Psoas muscle (tissue), 8 donors: ENCODE results near the gene SLC34A1. TPM values are rescaled to one million over a fixed set of nuclear protein-coding genes. Genes with fewer than 3 reads are reported as not detected.

Source experiments
- ATAC-seq, 4 donors: fragments of 200-7000 bp; cut with Tn5 transposase; one replicate each; pipeline ENCODE4 v1.9.1; 2020; ENCODE audit warnings: moderate library complexity in 3 of 4, mild to moderate bottlenecking in 2 of 4
- DNase-seq, 2 donors: peaks; one replicate each; pipeline ENCODE4 v3.0.0-alpha.2; 2020
- H3K27ac ChIP-seq: fragments of 200-600 bp; one replicate; pipeline ENCODE4 v1.8.0; 2022
- H3K27me3 ChIP-seq, 3 donors: fragments of 200-600 bp in 1 of 3; one replicate each; pipeline versions ENCODE4 v1.6.1 to v1.8.0; 2013 to 2022; ENCODE audit warnings: low read length in 2 of 3, mild to moderate bottlenecking in 2 of 3, moderate library complexity in 1 of 3; ENCODE audit not compliant: insufficient read depth in 3 of 3
- H3K36me3 ChIP-seq, 2 donors: fragments of 200-600 bp in 1 of 2; one replicate each; pipeline versions ENCODE4 v1.6.1 to v1.8.0; 2013 to 2022; ENCODE audit warnings: low read depth in 1 of 2, mild to moderate bottlenecking in 1 of 2, moderate library complexity in 1 of 2; ENCODE audit not compliant: insufficient read depth in 1 of 2
- H3K4me1 ChIP-seq: fragments of 200-600 bp; one replicate; pipeline ENCODE4 v1.8.0; 2022
- H3K4me3 ChIP-seq: fragments of 200-600 bp; one replicate; pipeline ENCODE4 v1.8.0; 2022; ENCODE audit warnings: mild to moderate bottlenecking
- H3K9me3 ChIP-seq: fragments of 200-600 bp; one replicate; pipeline ENCODE4 v1.8.0; 2022
- WGBS, 3 donors: extraction: QIAGEN DNeasy Blood & Tissue Kit; methylation state at CpG; one replicate each; pipeline versions ENCODE4 v1.1.6 to v1.1.7; 2013; 5-methylcytosine and 5-hydroxymethylcytosine counted together
- intact Hi-C, 2 donors: fragments of 100-400 bp; cut with DNase I; formaldehyde crosslinking; loops; one replicate each; pipeline versions ENCODE4 v1.11.0 to v1.14.2; 2022
- polyA plus RNA-seq, 3 donors: library from polyadenylated mRNA; stranded (reverse); fragments of 200-250 nt; gene quantifications; one replicate each; pipeline ENCODE4 v1.2.3, GENCODE V29; 2013
- total RNA-seq, 4 donors: library from RNA; stranded (reverse); fragmentation: NEBNext Ultra II Directional in 2 of 4; extraction: Animal tissue kit (Norgen Biotek cat#: 25700) in 2 of 4; gene quantifications; one replicate each; pipeline versions ENCODE4 v1.2.1 to v1.2.4, GENCODE V29; 2021 to 2023
- TF ChIP-seq, protein P1 (sequence below): fragments of 200-600 bp; IDR thresholded peaks from one replicate; pipeline ENCODE4 v1.8.0; 2022; ENCODE audit warnings: antibody characterized with exemption
- donor health status: healthy with polysubstance abuse.
- donor health status: DM: no; HTN: no; CAD: no; lungs with moderate emphysema.
- donor health status: Bipolar disorder and iron deficiency.
- donor health status: healthy.
- donor health status: DM: yes; HTN: yes; CAD: no.
- donor health status: DM: no; HTN: no; CAD: no.
- donor health status: DM: no; HTN: no; CAD: no.
- donor health status: DM: yes; HTN: yes; CAD: no.

The SLC34A1 gene
- total and polyA plus RNA-seq, 7 donors, result not detected

GRCh38 chr5:177344891-177345290 is 39.3 kb upstream of the SLC34A1 start:
- Histone ChIP-seq H3K4me3 (no peak overlapping the region), H3K27me3 (no peaks in the 10 kb centered on the region), H3K9me3 (no peaks in the 10 kb centered on the region), H3K27ac (no peak overlapping the region), H3K4me1 (peaks cover 11% of the 10 kb centered on the region), H3K36me3 (peaks cover 9 to 54% of the 10 kb centered on the region in 2 donors)
- TF ChIP-seq, protein P1, sequence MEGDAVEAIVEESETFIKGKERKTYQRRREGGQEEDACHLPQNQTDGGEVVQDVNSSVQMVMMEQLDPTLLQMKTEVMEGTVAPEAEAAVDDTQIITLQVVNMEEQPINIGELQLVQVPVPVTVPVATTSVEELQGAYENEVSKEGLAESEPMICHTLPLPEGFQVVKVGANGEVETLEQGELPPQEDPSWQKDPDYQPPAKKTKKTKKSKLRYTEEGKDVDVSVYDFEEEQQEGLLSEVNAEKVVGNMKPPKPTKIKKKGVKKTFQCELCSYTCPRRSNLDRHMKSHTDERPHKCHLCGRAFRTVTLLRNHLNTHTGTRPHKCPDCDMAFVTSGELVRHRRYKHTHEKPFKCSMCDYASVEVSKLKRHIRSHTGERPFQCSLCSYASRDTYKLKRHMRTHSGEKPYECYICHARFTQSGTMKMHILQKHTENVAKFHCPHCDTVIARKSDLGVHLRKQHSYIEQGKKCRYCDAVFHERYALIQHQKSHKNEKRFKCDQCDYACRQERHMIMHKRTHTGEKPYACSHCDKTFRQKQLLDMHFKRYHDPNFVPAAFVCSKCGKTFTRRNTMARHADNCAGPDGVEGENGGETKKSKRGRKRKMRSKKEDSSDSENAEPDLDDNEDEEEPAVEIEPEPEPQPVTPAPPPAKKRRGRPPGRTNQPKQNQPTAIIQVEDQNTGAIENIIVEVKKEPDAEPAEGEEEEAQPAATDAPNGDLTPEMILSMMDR, result no peak
- ATAC-seq (no peak), DNase-seq (no peak)
- WGBS, 3 donors, result 96 to 97% (median 96%) methylated on average over 6 of the region's 6 CpGs
- intact Hi-C loops, result no loop called here

DNA sequence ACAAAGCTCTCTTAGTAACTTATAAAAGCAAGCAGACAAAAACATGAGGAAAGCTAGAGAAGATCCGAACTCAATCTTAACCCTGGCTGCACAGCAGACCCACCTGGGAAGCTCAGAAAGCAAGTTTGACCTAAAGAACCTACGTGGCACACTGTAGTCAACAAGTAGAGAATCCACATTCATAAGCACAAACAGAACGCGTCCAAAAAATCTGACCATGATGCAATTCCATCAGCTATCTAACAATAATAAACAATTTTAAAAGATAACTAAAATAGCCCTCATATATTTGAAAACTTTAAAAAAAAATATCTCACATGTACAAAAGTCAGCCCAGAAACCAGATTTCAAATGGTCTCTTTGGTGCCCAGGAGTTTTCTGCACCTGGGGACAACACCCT is 37.4 kb upstream of the SLC34A1 start:
- TF ChIP-seq, protein P1, result no peak
- Histone ChIP-seq H3K27me3 (no peaks in the 10 kb centered on the region), H3K27ac (no peak overlapping the region), H3K4me1 (peaks cover 21% of the 10 kb centered on the region), H3K9me3 (no peaks in the 10 kb centered on the region), H3K4me3 (no peak overlapping the region), H3K36me3 (peaks cover 9 to 44% of the 10 kb centered on the region in 2 donors)
- no peak for DNase-seq
- whole genome bisulfite sequencing, 3 donors, result 76 to 91% (median 80%) methylated on average over 4 of the region's 4 CpGs
- intact Hi-C loops, result no loop called here
- no peak for ATAC-seq

DNA sequence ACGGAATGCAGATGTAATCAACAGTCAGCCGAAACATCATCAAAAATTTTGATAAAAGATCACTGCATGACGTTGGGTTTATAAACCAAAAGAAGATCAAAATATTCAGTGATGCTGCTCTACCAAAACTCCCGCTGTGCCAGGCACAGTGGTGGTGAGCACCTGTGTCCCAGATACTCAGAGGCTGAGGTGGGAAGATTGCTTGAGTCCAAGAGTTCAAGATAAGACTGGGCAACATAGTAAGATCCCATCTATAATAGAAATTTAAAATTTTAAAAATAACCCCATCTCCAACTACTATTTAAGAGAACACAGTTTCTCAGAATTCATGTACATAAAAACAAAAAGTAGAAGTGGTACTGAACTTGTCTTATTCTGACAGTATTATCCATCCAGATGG is 36.5 kb upstream of the SLC34A1 start:
- H3K9me3 ChIP-seq, result no peaks in the 10 kb centered on the region
- H3K27ac ChIP-seq, result no peak overlapping the region
- DNase-seq (no peak), ATAC-seq (no peak)
- H3K4me1 ChIP-seq, result peaks cover 21% of the 10 kb centered on the region
- intact Hi-C loops, result no loop called here
- H3K4me3 ChIP-seq, result no peak overlapping the region
- H3K27me3 ChIP-seq, result no peaks in the 10 kb centered on the region
- TF ChIP-seq, protein P1, result no peak
- WGBS, 3 donors, result 88 to 91% (median 90%) methylated on average over 4 of the region's 4 CpGs
- peaks cover 9 to 37% of the 10 kb centered on the region in 2 donors for H3K36me3 ChIP-seq

DNA sequence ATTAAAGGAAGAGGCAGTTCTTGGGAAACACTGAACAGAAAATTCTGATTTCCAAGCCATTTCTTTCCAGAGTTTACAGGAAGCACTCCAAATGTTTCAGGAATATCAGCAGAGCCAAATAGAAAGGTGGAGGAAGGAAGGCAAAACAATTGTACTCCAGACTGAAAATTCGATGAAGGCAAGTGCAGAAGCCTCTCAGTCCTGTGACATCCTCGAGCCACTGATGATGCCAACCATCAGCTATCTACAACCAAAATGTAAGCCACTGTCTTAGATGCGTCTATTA is 34.9 kb upstream of the SLC34A1 start:
- Histone ChIP-seq H3K4me3 (peak overlapping the region; percentile 4), H3K36me3 (peaks cover 9 to 33% of the 10 kb centered on the region in 2 donors), H3K27ac (no peak overlapping the region), H3K27me3 (no peaks in the 10 kb centered on the region), H3K4me1 (peaks cover 21% of the 10 kb centered on the region), H3K9me3 (no peaks in the 10 kb centered on the region)
- WGBS, 3 donors, result 68 to 75% (median 71%) methylated on average over 3 of the region's 3 CpGs
- intact Hi-C loops, result no loop called here
- TF ChIP-seq, protein P1, result no peak
- DNase-seq, result no peak
- no peak for ATAC-seq

DNA sequence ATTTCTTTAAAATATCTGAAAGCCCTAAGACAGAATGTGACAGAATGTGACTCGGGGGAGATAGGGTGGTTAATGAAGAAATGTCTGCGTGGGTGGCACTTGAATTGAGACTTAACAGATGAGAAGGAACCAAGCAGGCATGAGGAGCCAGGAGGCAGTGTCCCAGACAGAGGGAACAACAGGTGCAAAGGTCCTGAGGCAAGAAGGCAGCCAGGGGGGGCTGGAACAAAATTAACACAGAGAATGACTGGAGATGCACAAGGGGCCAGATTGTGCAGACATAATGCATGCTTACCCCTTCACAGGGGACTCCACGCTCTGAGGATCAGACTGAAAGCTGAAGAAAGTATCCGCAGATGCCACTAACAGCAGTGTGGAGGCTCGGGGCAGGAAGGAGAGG is 34.5 kb upstream of the SLC34A1 start:
- Histone ChIP-seq H3K4me1 (peaks cover 21% of the 10 kb centered on the region), H3K9me3 (no peaks in the 10 kb centered on the region), H3K36me3 (peaks cover 9 to 28% of the 10 kb centered on the region in 2 donors), H3K27me3 (no peaks in the 10 kb centered on the region), H3K27ac (no peak overlapping the region), H3K4me3 (peak overlapping the region; percentile 94)
- intact Hi-C loops, result loop anchor here in 1 of 2 donors (5.0 kb wide), 1 partner anchor 37 kb away; the partner anchor contains the start of gene MXD3
- TF ChIP-seq, protein P1, result no peak
- DNase-seq (no peak), ATAC-seq (no peak)
- WGBS, 3 donors, result 81 to 91% (median 88%) methylated on average over 5 of the region's 5 CpGs
